GM04504 (cell line): ENCODE results near the gene CCNE1.

ENCODE experiments used
- DNase-seq: peaks from one replicate; pipeline ENCODE4 v3.0.0-alpha.2; 2012; ENCODE audit warnings: low read depth

CCNE1 gene

GRCh38 chr19:29811125-29812079 is at the start of gene CCNE1:
Gene CCNE1, plus strand, starts transcription at chr19:29811991. Its CDS starts 565 bp downstream, at chr19:29812556.
- peak; percentile 77 for DNase-seq

- DNase-seq, result no peak
Measured at GRCh38 chr19:29763196-29763595, 48.6 kb upstream of the CCNE1 start.

GRCh38 chr19:29764361-29764760 is 47.4 kb upstream of the CCNE1 start:
- no peak for DNase-seq

- no peak for DNase-seq
Measured at GRCh38 chr19:29766100-29766499, 45.7 kb upstream of the CCNE1 start.

GRCh38 chr19:29767039-29767735 is 44.6 kb upstream of the CCNE1 start:
- no peak for DNase-seq

- no peak for DNase-seq
Measured at GRCh38 chr19:29768166-29768565, 43.6 kb upstream of the CCNE1 start.

- DNase-seq, result no peak
Measured at GRCh38 chr19:29769997-29770396, 41.8 kb upstream of the CCNE1 start.

GRCh38 chr19:29770648-29771047 is 41.1 kb upstream of the CCNE1 start:
- DNase-seq, result no peak

- peak; percentile 24 for DNase-seq
Measured at GRCh38 chr19:29771708-29772414, 39.9 kb upstream of the CCNE1 start.

GRCh38 chr19:29772696-29773095 is 39.1 kb upstream of the CCNE1 start:
- no peak for DNase-seq

- DNase-seq, result no peak
Measured at GRCh38 chr19:29773141-29773540, 38.6 kb upstream of the CCNE1 start.

- no peak for DNase-seq
Measured at GRCh38 chr19:29774126-29774525, 37.7 kb upstream of the CCNE1 start.

- no peak for DNase-seq
Measured at GRCh38 chr19:29777781-29778309, 33.9 kb upstream of the CCNE1 start.

GRCh38 chr19:29779921-29780320 is 31.9 kb upstream of the CCNE1 start:
- no peak for DNase-seq

GRCh38 chr19:29781386-29782259 is 30.2 kb upstream of the CCNE1 start:
- no peak for DNase-seq

GRCh38 chr19:29782260-29782580 is 29.6 kb upstream of the CCNE1 start:
- no peak for DNase-seq

- DNase-seq, result no peak
Measured at GRCh38 chr19:29783627-29784190, 28.1 kb upstream of the CCNE1 start.

- no peak for DNase-seq
Measured at GRCh38 chr19:29784598-29785223, 27.1 kb upstream of the CCNE1 start.

- DNase-seq, result no peak
Measured at GRCh38 chr19:29785360-29785759, 26.4 kb upstream of the CCNE1 start.

GRCh38 chr19:29785955-29786589 is 25.7 kb upstream of the CCNE1 start:
- no peak for DNase-seq
